Right lobe of liver (tissue), 6 donors: ENCODE measurements around the gene BUD13. TPM values are rescaled to one million over a fixed set of nuclear protein-coding genes. Genes with fewer than 3 reads are reported as not detected.

Experiments used
- ATAC-seq, 4 donors: fragments of 200-7000 bp; cut with Tn5 transposase; one replicate each; pipeline ENCODE4 v1.9.1; 2020; ENCODE audit warnings: mild to moderate bottlenecking in 4 of 4, moderate library complexity in 4 of 4
- DNase-seq, 3 donors: peaks; one replicate each; pipeline ENCODE4 v3.0.0-alpha.2; 2020
- H3K27ac ChIP-seq, 3 donors: fragments of 200-600 bp; one replicate each; pipeline ENCODE4 v1.8.0; 2022
- H3K27me3 ChIP-seq, 2 donors: fragments of 200-600 bp; one replicate each; pipeline ENCODE4 v1.8.0; 2022
- H3K36me3 ChIP-seq, 4 donors: fragments of 200-600 bp; sonication (generic) in 1 of 4; one replicate each; pipeline versions ENCODE4 v1.5.1 to v1.8.0; 2017 to 2022; ENCODE audit warnings: control low read depth in 1 of 4
- H3K4me1 ChIP-seq, 4 donors: fragments of 200-600 bp; sonication (generic) in 1 of 4; one replicate each; pipeline versions ENCODE4 v1.5.1 to v1.8.0; 2017 to 2022; ENCODE audit warnings: control low read depth in 1 of 4
- H3K4me3 ChIP-seq, 3 donors: fragments of 200-600 bp; one replicate each; pipeline ENCODE4 v1.8.0; 2022
- H3K9me3 ChIP-seq, 4 donors: fragments of 200-600 bp; sonication (generic) in 1 of 4; one replicate each; pipeline versions ENCODE4 v1.5.1 to v1.8.0; 2017 to 2022; ENCODE audit warnings: control low read depth in 1 of 4
- POLR2A ChIP-seq: fragments of 450-650 bp; IDR thresholded peaks from one replicate; pipeline ENCODE4 v1.6.1; 2017; ENCODE audit warnings: antibody characterized with exemption, mild to moderate bottlenecking
- WGBS: methylation state at CpG from one replicate; pipeline ENCODE4 v1.1.6; 2018; ENCODE audit warnings: low coverage, low lambda C conversion rate; ENCODE audit not compliant: insufficient coverage; ENCODE audit errors: missing lambda C conversion rate; 5-methylcytosine and 5-hydroxymethylcytosine counted together
- intact Hi-C, 2 donors: fragments of 100-400 bp; cut with DNase I; formaldehyde crosslinking; loops; one replicate each; pipeline versions ENCODE4 v1.11.2 to v1.14.1; 2022
- total RNA-seq, 6 experiments: library from RNA; depleted of rRNA in 2 of 6; stranded (reverse); fragments of >200 nt in 2 of 6; fragmentation: NEBNext Ultra II Directional in 3 of 6; extraction: Animal tissue kit (Norgen Biotek cat#: 25700) in 3 of 6; gene quantifications; one replicate each; pipeline versions ENCODE4 v1.1.0 to v1.2.4, GENCODE V29; 2016 to 2023
- TF ChIP-seq, protein P1 (sequence below), 4 donors: fragments of 200-600 bp in 3 of 4; fragments of 450-650 bp in 1 of 4; IDR thresholded peaks; one replicate each; pipeline versions ENCODE4 v1.5.1 to v1.8.0; 2016 to 2022; ENCODE audit warnings: antibody characterized with exemption in 4 of 4, mild to moderate bottlenecking in 2 of 4
- donor health status: DM: no; HTN: yes; CAD: no.
- donor health status: DM: no; HTN: no; CAD: no.
- donor health status: DM: no; HTN: no; CAD: no.
- donor health status: DM: no; HTN: yes; CAD: no.
- donor health status: DM: no; HTN: yes; CAD: no.

Gene BUD13
- total RNA-seq, 6 experiments from 2014 or later, result 3.6 to 6.3 (median 5.0) TPM

DNA sequence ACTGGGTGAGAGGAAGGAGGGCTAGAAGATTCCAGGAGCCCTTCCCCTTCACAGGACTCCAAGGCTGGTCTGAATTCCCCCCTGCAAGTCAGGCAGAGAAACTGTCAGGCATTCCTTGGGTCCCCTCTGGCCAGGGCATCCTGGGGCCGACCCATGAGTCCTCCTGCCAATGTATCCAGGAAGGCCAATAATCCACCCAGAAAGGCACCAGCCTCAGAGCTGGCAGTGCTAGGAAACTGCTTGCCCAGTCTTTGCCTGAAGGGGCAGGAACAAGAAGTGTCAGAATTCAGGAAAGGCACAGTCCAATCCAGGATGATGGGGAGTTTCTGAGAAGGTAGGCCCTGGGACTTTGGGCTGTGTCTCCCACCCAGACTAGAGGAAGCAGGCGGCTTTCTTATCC is 41.0 kb downstream of the BUD13 start:
- no peak for TF ChIP-seq POLR2A
- TF ChIP-seq, protein P1, sequence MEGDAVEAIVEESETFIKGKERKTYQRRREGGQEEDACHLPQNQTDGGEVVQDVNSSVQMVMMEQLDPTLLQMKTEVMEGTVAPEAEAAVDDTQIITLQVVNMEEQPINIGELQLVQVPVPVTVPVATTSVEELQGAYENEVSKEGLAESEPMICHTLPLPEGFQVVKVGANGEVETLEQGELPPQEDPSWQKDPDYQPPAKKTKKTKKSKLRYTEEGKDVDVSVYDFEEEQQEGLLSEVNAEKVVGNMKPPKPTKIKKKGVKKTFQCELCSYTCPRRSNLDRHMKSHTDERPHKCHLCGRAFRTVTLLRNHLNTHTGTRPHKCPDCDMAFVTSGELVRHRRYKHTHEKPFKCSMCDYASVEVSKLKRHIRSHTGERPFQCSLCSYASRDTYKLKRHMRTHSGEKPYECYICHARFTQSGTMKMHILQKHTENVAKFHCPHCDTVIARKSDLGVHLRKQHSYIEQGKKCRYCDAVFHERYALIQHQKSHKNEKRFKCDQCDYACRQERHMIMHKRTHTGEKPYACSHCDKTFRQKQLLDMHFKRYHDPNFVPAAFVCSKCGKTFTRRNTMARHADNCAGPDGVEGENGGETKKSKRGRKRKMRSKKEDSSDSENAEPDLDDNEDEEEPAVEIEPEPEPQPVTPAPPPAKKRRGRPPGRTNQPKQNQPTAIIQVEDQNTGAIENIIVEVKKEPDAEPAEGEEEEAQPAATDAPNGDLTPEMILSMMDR (IDR thresholded peaks at IDR 0.05), result no peak
- 60% methylated on average over 1 of the region's 2 CpGs for WGBS
- no peak for ATAC-seq
- no peak overlapping the region for H3K4me3 ChIP-seq
- H3K36me3 ChIP-seq, result no peaks in the 10 kb centered on the region
- no peaks in the 10 kb centered on the region for H3K9me3 ChIP-seq
- intact Hi-C loops, result no loop called here
- no peak overlapping the region for H3K27ac ChIP-seq
- no peak for DNase-seq
- H3K4me1 ChIP-seq, result peaks cover 0 to 3% (median 0%) of the 10 kb centered on the region in 4 donors
- H3K27me3 ChIP-seq, result no peaks in the 10 kb centered on the region

DNA sequence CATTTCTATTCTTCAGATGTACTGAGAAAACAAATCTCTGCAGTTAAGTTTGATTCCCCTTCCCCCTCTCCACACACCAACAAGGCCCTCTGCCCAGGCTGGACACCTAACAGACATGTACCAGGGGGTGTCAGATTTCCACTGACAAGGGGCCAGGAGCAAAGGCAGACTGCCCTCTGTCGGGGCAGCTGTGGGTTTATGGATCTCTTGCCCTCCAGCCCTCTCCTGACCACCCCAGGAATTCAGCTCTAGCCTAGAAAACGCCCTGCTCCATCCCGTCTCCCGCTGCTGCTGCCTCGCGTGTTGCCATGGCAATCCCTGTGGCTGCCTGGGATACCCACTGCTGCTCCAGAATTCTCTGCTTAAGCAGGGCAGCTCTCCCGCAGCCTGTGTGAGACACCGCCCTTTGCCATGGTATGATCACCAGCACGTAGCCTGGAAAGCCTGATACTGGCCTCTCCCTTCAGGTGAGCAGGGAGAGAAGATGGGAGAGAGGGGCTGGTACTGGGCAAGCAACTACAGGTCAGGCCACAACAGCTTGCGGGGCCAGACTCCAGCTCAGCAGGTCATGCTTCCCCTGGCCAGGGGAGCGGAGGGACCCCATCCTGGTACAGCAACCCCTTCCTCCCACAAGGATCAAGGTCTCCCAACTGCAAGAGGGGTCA is 41.6 kb downstream of the BUD13 start:
- no peaks in the 10 kb centered on the region for H3K27me3 ChIP-seq
- no peak overlapping the region for H3K4me3 ChIP-seq
- peaks cover 0 to 3% (median 0%) of the 10 kb centered on the region in 4 donors for H3K4me1 ChIP-seq
- no peak for ATAC-seq
- no peak overlapping the region for H3K27ac ChIP-seq
- WGBS, result 75% methylated on average over 8 of the region's 11 CpGs
- TF ChIP-seq, protein P1 (IDR thresholded peaks at IDR 0.05), result no peak
- no peak for TF ChIP-seq POLR2A
- peak in 1 of 3 donors; percentile 38 for DNase-seq
- intact Hi-C loops, result no loop called here
- H3K36me3 ChIP-seq, result no peaks in the 10 kb centered on the region
- no peaks in the 10 kb centered on the region for H3K9me3 ChIP-seq

DNA sequence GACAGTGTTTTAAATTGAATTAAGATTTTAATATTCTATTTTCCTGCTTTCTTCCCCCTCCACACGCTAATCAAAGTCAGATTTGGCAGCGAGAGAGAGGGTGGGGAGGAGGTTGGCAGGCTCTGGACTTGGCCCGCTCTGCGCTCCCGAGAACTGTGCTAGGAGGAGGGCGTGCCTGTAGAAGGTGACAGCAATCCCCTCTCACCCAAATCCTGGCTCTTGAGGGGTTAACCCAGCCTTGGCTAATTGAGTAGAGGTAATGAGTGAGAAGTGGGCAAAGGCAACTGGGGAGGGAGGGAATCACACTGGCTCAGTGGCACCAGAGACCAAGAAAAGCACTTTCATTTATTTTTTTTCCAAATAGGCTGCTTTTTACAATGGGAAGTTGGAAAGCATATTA is 42.2 kb downstream of the BUD13 start:
- no peaks in the 10 kb centered on the region for H3K36me3 ChIP-seq
- 69% methylated on average over 6 of the region's 6 CpGs for WGBS
- TF ChIP-seq POLR2A, result no peak
- TF ChIP-seq, protein P1 (IDR thresholded peaks at IDR 0.05), result no peak
- DNase-seq (peak in 1 of 3 donors; percentile 43), ATAC-seq (no peak)
- H3K4me3 ChIP-seq, result no peak overlapping the region
- no peaks in the 10 kb centered on the region for H3K27me3 ChIP-seq
- H3K9me3 ChIP-seq, result no peaks in the 10 kb centered on the region
- no peak overlapping the region for H3K27ac ChIP-seq
- intact Hi-C loops, result no loop called here
- H3K4me1 ChIP-seq, result peaks cover 0 to 8% (median 0%) of the 10 kb centered on the region in 4 donors

DNA sequence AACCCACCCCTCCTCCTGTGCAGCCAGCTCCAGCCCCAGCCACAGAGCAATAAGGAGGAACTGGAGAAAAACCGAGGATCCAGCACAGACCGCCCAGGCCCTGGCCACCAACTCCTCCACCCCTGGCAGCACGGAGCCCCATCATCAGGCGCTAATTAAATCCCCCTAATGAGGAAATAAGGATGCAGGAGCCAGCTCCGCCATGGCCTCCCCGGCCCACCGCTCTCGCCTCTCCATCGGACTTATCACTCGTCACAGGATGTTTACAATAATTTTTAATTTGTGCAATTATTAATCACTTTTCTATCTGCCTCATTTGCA is 42.6 kb downstream of the BUD13 start:
- 66% methylated on average over 7 of the region's 10 CpGs for WGBS
- TF ChIP-seq, protein P1 (IDR thresholded peaks at IDR 0.05), result no peak
- no peak for TF ChIP-seq POLR2A

More for the DNA sequence above, 42.6 kb downstream of the BUD13 start:
- no peak overlapping the region for H3K27ac ChIP-seq
- ATAC-seq (no peak), DNase-seq (no peak)
- H3K27me3 ChIP-seq, result no peaks in the 10 kb centered on the region
- no peak overlapping the region for H3K4me3 ChIP-seq
- no peaks in the 10 kb centered on the region for H3K36me3 ChIP-seq
- no peaks in the 10 kb centered on the region for H3K9me3 ChIP-seq
- peaks cover 0 to 12% (median 0%) of the 10 kb centered on the region in 4 donors for H3K4me1 ChIP-seq
- intact Hi-C loops, result no loop called here
